ENCODE data around the gene NLE1.
A peak's percentile ranks its signal among the peaks of the same experiment; 100 is the strongest.
"Not testable (repeated sequence)": the region's sequence is repeated elsewhere in the genome, so short reads cannot be mapped to it uniquely, and the experiment has no call there.

The NLE1 gene

DNA sequence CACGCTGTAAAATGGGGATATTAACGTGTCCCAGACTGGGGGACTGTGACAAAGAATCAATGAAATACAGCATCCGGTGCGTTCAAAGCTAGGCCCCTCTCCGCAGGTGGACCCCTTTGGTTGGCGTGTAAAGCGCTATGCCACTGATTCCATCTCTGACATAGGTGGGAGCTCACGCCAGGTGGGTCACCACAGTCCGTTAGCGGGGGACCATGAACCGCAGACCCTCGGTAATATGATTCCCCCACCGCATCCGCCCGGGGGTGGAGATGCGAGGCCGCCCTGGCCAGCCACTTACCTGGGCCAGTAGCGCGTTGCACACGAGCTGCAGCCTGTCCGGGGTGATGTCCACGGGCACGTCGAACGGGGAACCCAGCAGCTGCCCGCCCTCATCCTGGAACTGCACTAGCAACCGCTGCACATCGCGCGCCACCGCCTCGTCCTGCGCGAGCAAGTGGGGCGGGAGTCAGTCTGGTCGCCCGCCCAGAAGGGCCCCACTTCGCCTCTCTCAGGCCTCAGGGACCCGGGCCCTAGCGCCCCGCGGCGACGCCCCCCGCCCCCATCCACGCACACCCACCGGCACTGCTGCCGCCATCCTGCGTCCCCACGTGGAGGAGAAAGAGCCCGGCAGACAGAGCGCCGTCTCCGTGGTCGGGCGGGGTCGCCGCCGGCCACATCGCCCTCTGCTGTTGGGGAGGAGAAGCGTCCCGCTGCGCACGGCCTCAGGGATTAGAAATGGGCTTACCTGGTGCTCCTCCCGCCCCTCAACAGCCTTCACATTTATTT lies at the start of gene NLE1:
NLE1 (minus strand) TSS at position 623 of the 786 bp plus-strand sequence; CDS start at position 595, 28 bp downstream.
- DNase-seq, result peak; percentile 6 to 87 (median 65)

DNA sequence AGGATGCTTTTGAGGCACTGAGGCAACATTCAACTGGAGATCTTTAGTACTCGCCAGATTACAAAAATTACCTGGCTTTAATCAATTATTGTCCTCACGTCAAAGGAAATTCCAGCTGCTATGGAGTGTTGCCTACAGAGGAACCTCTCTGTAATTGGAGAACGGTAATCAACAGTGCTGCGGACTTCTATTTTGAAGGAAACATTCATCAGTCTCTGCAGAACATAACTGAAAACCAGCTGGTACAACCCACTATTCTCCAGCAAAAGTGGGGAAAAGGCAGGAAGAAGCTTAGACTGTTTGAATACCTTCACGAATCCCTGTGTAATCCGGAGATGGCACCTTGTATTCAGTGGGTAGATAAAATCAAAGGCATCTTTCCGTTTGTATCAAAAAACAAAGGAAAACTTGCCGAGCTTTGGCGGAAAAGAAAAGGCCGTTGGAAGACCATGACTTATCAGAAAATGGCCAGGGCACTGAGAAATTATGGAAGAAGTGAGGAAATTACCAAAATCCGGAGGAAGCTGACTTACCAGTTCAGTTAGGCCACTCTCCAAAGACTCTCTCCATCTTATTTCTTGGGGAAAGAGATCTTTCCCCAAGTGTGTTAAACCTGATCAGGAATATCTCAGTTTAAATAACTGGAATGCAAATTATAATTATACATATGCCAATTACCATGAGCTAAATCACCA lies 49.0 kb upstream of the NLE1 start:
- DNase-seq, result no peak

DNA sequence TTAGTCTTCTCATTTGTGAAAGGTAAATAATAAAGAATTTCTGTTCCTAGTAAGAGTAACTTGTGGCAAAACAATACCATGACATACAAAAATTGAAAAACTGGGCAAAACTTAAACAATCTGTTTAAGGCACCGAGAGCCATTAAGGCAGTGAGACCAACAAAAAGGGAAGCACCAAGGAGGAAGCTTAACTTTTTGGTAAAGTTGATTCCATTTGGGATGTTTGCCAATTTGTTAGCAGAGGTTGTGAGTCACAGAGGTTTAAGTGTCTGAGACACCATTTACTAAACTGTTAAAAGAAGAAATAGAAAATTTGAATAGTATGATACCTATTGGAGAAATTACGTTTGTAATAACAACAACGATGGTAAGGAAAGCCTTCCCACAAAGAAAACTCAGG lies 47.2 kb upstream of the NLE1 start:
- no peak for DNase-seq

DNA sequence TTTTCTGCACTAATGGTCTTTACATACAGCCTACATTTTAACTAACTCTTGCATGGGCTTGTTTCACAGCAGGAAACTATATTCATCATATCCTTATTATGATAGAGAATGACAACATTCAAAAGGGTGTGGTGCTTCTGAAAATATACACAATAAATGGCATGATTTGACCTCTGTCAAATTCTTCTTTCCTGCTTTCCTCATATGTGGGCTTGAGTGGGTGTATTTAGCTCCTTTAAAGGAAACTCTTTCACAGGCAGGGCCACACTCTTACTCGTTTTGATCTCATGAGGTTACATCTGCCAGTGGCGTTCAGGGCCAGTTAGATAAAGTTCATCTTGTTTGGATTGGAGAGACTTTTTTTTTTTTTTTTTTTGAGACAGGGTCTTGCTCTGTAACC lies 46.0 kb upstream of the NLE1 start:
- DNase-seq, result no peak

DNA sequence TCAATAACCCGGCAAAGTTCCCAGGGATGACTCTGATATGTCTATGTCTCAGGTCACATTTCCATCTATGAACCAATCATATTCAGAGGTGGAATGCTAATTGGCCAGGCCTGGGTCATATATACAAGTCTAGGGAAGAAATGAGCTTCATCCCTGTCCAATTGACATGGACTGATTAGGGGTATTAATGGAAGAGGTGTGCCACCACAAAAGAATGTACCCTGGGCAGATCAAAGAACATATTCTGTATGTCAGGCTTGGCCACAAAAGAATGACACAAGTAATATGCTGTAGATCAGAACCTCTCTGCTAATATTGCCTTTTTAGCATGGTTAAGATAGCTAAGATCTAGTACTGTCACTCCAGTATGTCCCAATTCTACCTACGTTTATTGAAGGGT lies 45.4 kb upstream of the NLE1 start:
- DNase-seq, result no peak

DNA sequence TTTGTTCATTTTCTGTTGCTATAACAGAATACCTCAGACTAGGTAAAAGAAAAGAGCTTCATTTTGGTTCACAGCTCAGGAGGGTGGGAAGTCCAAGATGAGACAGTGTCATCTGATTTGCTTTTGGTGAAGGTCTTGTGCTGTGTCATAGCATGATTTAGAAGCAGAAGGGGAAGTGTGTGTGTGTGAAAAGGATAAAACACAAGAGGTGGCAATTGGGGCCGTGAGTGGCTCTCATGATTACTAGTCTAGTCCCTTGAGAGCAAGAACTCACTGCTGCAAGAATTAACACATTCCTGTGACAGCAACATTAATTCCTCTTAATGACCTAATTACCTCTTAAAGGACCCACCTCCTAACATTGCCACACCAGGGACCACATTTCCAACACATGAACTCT lies 43.7 kb upstream of the NLE1 start:
- no peak for DNase-seq

DNA sequence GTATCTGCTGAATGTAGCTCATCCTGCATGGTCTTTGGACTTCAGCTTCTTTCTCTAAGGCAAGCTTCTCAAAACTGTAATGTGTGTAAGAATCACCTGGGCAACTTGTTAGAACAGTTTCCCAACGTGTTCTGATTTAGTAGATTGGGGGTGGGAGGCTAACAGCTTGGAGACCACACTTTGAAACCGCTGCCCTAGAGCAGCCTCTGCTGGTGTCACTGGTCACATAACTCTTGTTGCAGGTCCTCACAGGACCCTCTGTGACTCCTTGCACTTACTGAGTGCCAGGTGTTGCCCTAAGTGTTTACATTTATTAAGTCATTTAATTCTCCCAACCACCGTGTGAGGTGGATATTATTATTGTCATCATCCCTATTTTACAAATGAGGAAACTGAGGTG lies 42.2 kb upstream of the NLE1 start:
- no peak for DNase-seq

DNA sequence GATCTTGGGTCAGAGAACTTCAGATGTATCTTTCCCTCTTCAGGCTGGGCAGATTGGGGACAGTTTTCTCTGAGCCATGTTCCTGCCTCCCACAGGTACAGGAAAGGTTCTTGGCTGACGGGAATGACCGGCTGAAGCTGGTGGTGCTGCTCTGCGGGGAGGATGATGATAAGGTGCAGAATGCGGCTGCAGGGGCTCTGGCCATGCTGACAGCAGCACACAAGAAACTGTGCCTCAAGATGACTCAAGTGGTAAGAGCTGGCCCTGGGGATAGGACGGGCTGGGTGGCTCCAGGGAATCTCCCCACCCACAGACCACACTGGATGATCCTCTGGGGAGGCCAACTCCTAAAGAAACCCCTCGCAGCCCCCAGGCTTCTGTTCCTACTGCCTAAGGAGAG lies 41.2 kb upstream of the NLE1 start:
- DNase-seq, result no peak

DNA sequence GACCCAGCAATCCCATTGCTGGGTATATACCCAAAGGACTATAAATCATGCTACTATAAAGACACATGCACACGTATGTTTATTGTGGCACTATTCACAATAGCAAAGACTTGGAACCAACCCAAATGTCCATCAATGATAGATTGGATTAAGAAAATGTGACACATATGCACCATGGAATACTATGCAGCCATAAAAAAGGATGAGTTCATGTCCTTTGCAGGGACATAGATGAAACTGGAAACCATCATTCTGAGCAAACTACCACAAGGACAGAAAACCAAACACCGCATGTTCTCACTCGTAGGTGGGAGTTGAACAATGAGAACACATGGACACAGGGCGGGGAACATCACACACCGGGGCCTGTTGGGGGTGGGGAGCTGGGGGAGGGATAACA lies 37.3 kb upstream of the NLE1 start:
- DNase-seq, result not testable (repeated sequence)

DNA sequence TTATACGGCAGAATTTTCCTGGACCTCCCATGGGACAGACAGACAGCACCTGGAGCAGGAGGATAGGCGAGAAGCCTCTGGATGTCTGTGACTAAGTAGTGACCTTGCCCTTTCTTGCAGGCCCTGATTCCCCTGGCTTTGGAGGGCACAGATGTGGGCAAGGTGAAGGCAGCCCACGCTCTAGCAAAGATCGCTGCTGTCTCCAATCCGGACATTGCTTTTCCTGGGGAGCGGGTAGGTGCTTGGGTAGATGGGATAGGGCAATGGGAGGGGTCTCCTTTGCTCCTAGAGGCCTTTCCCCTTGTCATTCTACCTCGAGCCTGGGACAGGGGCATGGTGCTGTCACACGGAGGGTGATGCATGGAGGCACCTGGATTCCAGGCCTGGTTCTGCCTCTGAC lies 34.8 kb upstream of the NLE1 start:
- no peak for DNase-seq

DNA sequence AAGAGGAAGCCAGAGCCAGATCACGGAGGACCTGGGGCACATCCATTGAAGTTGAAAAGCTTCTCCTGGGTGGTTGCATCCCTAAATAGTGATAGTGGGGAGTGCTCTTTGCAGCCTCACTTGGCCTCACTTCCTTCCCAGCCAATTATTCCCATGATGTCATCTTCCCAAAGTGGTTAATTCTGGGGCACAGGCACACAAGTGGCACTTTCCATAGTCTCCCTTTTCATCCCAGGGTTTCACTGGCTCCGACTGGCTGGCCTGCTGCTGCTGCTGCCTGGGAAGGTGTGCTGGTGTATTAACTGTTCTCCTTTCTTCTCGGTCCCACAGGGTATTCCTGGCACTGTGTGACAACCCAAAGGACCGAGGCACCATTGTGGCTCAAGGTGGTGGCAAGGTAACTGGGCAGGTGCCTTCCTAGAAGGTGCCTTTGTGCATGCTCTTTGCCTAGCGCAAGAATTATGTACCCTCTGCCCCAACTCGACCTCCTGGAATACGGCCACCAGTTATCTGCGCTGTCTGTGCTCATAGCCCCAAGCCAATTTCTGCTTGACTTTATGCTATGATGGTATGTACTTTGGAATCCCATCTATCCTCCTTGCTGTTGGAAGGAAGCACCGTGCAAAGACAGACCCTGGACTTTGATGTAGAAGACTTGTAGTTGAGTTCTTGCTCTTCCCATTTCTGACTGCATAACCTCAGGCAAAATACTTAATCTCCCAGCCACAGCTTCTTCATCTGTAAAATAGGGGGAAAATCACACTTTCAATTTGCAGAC lies 33.7 kb upstream of the NLE1 start:
- no peak for DNase-seq

DNA sequence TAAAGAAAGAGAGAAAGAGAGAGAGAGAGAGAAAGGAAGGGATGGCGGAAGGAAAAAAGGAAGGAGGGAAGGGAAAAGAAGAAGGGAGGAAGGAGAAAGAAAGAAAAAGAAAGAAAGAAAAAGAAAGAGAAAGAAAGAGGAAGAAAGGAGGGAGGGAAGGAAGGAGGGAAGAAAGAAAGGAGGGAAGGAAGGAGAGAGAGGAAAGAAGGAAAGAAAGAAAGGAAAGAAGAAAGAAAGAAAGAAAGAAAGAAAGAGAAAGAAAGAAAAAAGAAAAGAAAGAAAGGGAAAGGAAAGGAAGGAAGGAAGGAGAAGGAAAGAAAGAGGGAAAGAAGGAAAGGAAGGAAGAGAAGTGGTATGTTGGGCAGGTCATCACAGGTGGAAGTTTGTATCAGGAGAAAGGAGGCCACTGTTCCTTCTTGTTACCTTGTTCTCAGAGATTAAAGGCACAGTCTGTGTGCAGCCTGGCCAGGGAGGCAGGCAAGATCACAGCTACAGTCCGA lies 32.8 kb upstream of the NLE1 start:
- no peak for DNase-seq

DNA sequence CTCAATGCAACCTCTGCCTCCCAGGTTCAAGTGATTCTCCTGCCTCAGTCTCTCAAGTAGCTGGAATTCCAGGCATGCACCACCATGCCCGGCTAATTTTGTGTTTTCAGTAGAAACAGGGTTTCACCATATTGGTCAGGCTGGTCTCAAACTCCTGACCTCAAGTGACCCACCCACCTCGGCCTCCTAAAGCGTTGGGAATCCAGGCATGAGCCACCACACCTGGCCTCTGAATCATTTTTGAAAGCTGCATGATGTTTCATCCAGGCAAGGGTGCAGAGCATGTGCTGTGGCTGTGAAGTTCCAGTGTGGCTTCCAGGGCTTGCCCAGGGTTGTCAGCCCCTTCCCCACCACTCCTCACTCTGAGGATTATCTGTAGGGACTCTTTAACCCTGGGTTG lies 30.2 kb upstream of the NLE1 start:
- DNase-seq, result not testable (repeated sequence)

DNA sequence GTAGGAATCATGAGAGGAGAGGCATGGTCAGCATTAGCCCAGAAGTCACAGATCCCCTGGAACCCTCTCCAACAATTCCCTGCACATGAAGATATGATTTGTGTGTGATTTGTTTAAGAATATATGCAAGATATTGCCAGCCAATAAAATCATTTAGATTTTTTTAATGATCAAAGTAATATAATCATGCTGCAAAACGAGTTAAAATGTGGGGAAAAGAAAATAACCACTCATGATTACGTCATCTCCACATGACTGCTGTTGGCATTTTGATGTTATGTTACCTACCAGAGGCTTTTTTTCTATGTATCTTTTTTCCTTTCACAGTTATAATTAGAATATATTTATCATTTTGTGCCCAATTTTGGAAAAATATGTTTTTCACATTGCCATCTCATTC lies 29.7 kb upstream of the NLE1 start:
- DNase-seq, result no peak

DNA sequence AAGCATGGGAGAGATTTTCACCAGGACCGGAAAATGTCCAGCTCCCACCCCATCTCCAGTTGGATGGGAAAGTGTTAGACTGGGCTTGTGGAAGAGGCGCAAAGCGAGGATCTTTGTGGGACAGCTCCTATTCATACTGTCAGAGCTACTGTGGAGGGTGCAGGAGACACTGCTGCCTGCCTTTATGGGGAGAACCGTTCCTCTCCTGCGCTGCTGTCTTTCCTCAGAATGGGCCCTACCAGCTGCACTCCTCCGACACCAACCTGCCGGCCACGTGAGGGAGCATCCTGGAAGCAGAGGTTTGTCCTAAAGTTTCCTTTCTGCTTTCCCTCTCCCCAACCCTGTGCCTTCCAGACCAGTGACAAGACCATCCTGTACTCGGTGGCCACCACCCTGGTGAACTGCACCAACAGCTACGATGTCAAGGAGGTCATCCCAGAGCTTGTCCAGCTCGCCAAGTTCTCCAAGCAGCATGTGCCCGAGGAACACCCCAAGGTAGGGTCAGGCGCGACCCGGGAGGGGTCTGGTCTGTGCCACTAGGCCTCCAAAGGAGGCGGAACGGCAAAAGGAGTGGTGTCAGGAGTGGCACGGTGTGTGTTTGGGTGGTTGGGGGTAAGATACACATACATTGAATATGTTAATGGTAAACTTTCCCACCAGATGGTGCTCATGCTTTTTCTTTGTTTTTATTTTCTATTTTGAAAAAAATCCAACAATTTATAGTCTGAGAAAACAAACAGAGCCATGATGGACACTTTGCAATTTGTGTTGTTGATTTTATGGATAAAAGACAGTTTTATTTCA lies 29.1 kb upstream of the NLE1 start:
- DNase-seq, result no peak

DNA sequence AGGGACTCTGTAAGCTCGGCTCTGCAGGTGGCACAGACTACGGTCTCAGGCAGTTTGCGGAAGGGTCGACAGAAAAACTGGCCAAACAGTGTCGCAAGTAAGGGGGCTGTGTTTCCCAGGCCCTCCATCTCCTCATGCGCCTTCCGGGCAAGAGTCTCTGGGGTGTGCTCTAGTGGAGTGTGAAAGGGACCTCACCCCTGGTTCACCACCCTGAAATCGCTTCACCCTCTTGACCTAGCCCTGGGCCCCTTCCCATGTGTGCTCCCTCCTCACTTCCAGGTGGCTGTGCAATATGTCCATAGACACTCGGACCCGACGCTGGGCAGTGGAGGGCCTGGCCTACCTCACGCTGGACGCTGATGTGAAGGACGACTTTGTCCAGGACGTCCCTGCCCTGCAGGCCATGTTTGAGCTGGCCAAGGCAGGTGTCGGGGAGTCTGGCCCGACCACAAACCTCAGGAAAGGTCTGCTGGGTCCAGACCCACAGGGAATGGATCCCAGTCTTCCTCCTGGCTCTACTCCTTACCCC lies 27.8 kb upstream of the NLE1 start:
- DNase-seq, result no peak

DNA sequence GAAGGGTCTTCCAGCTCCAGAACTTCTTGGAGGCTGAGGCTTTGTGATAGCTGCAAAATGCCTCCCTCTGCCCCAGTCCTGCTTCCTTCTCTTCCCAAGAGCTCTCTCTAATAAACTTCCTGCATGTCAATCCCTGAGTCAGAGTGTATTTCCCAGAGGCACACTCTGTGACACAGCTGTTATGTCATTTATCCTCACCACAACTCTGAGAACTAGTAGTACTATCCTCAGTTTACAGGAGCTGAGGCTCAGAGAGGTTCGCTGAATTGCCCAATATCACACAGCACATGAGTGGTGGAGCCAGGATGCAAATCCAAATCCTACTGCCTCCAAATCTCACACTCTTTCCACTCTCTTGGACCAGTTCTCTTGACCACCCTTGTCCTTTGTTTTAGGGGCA lies 25.6 kb upstream of the NLE1 start:
- no peak for DNase-seq

DNA sequence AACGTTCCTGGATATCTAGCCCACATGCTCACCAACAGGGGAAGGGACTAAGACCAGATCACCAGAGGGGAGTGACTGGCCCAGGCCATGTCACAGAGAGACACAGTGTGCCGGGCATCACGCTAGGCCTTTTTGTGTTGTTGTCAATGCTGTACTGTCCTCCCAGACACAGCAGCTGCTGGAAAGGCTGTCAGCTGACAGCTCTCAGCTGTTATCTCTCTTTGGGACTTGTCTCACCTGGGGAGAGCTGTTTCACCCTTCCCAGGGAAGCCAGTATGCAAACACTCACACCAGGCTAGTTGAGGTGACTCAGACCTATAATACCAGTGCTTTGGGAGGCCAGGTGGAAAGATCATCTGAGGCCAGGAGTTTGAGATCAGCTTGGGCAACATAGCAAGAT lies 24.9 kb upstream of the NLE1 start:
- peak in 10 of 51 donors; percentile 0 to 70 (median 8) for DNase-seq

DNA sequence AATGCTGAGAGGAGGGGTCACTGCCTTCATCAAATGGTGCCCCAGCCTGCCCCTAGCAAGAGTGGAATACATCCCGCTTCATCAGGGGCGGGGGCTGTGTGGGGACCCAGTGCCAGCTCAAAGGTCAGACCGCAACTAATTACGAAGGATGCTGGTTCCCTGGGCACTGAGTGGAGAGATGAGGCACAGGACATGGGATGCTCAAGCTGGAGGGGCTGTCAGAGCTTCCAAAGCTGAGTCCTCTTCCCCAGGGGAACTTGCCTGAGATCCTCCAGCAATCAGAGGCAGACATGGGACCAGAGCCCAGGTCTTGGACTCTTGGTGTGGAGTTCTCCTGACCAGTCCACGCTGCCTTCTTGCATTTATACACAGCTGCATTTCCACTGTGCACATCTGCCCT lies 24.4 kb upstream of the NLE1 start:
- DNase-seq, result no peak

DNA sequence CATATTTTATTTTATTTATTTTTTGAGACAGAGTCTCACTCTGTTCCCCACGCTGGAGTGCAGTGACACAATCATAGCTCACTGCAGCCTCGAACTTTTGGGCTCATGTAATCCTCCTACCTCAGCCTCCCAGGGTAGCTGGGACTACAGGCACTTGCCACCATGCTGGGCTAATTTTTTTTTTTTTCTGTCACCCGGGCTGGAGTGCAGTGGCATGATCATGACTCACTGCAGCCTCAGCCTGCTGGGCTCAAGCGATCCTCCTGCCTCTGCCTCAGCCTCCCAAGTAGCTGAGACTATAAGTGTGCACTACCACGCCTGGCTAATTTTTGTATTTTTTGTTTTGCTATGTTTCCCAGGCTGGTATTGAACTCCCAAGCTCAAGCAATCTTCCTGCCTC lies 22.6 kb upstream of the NLE1 start:
- DNase-seq, result no peak

DNA sequence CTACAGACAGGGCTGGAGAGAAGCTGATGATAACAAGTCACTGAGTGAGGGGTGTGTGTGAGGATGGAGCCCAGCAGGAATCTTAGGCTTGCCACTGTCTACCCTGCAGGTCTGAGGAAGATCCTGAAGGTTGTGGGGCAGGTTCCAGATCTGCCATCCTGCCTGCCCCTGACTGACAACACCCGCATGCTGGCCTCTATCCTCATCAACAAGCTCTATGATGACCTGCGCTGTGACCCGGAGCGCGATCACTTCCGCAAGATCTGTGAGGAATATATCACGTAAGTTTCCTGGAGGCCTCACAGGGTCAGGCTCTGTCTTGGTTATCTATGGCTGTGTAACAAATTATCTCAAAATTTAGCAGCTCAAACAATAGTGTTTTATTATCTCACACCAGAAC lies 21.8 kb upstream of the NLE1 start:
- no peak for DNase-seq

Measured in hypothalamus (tissue), 51 donors.